GM18861 (cell line): ENCODE results near the gene COP1.
"Not testable (repeated sequence)": the region's sequence is repeated elsewhere in the genome, so short reads cannot be mapped to it uniquely, and the experiment has no call there.

Experiments
- ATAC-seq: cut with Tn5 transposase; IDR thresholded peaks from one replicate; pipeline ENCODE4 v1.9.1; 2021; ENCODE audit not compliant: unreplicated experiment

The COP1 gene

DNA sequence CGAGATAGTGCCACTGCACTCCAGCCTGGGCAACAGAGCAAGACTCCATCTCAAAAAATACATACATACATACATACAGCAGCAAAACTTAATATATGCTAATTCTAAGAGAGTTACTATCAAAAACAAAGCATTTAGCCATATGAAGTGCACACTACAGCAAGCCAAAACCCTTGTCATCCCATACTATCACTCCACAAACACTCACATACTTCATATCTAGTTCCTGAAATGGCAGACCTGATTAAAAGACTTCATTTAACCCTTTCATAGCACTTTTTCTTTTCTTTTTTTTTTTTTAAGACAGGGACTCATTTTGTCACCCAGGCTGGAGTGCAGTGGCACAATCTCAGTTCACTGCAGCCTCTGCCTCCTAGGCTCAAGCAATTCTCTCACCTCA, 65.6 kb downstream of the COP1 start:
- no peak for ATAC-seq

DNA sequence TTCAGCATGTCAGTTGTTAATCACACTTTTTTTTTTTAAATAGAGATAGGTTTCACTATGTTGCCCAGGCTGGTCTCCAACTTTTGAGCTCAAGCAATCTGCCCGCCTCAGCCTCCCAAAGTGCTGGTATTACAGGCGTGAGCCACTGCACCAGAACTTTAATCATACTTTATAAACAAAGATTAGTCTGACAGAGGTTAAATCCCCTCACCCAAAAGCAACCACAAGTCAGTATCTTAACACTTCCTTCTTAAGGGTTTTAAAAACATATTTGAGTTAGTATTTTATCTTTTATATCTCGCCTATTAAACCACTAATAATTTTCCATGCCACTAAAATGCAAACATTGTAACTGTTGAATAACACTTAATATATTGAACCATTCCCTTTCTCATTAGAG, 70.2 kb downstream of the COP1 start:
- no peak for ATAC-seq

DNA sequence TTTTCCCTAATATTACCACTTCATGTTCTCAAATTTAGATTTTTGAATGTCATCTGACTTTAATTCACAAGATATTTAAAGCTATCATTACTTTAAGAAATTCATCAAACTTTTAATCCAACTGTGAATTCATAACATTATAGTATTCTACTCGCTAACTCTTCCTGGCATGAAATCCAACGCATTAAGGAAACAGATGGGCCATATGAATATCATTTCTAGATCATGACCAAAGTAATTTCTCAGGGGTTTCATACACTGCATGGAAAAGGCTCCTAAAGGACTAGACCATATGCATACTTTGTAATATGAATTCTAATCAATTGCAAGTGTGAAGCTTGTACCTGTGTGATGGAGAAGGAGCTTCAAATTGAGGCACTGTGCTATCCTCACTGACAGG, 72.4 kb downstream of the COP1 start:
- ATAC-seq, result no peak

DNA sequence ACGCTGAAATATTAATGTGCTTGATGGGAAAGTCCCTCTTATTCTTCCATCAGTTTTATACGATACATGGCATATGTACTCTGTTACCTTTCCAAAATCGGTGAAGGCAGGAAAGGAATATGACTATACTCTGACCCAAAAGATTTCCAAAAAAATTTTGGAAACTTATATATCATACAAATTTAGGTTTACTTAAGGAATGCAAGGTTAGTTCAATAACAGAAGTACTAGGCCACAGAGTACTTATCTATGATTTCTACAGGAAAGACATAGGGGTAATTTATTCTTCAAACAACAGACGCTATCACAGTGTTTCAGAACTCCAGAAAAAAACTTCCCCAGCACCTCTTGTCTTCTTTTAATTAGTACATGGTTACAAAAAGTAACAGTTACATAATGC, 84.8 kb downstream of the COP1 start:
- ATAC-seq, result no peak

DNA sequence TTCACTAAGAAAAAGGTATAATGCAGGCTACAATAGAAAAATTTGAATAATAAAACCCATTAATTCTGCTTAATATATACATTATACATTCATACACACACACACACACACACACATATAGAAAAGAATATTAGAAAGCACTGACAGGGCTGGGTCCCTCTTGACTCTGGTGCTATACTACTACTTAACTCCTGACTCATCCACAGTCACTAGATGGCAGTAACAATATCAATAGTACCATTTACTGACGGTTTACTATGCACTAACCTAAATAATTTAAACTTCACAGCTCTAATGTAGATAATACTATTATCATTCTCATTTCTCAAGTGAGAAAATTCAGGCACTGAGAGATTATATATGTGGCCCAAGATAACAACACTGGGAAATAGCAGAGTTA, 87.5 kb downstream of the COP1 start:
- peak; percentile 62 for ATAC-seq

DNA sequence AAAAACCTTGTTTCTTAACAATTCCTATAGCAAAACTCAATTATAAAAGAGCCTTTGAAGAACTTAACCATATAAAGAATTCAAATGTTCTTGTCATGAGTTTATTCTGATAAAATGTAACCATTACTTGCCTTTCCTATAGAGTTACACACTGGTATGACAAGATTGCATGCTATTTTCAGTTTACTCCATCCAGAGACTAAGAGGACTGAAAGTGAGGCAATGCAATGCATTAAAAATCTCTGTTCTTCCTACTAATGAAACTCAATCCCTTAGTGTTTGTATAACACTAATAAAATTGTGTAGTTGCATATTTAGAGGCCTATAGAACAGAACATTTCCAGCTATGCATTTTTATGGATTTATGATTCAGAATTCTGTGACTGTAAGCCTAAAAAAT, 88.1 kb downstream of the COP1 start:
- ATAC-seq, result no peak

DNA sequence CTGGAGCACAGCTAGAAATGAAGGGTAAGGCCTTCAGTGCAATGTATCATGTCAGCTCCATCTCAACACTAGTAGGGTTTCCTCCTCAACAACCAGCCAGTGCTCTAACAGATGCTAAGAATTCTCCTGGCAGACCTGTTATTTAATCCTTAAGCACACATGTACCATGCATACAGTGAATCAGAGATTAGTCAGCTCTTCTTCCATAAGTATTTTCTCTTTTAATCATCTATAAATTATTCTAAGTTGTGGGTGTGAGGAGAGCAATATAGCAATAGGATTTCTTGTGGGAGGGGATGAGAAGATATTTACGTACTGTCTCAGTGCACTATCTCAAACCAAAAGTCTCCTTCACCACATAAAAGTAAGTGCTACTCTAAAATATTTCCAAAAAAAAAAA, 95.3 kb downstream of the COP1 start:
- no peak for ATAC-seq

DNA sequence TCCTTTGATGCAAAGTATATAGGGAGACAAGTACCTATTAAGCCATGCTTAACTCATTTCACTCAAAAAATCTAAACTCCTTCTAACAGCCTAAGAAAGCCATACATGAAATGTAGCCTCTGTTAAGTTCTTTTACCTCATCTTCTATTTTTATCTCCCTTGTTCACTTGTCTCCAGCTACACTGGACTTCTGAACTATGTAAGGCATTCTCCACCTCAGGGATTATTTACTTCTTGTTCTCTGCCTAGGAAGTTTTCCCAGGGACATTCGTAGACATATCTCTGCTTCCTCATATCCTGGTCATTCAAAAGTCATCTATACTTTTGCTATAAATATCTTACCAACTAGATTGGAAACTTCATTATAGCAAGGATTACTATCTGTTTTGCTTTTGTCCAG, 96.9 kb downstream of the COP1 start:
- no peak for ATAC-seq

DNA sequence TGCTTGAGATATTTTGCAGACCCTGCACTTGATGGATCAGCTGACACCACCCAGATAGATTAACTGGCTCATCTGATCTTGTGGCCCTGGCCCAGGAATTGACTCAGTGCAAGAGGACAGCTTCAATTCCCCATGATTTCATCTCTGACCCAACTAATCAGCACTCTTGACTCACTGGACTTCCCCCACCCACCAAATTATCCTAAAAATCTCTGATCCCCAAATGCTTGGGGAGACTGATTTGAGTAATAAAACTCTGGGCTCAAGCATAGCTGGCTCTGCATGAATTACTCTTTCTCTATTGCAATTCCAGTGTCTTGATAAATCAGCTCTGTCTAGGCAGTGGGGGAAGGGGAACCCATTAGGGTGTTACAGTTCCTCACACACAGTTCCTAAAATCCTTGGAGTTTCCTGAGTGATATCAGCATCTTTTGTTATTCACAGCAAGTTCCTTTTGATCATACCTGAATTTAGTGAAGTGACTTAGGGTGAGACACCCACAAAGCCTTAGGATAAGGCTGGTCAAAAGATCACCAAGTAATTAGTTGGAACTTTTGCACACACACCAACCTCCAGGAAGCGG, 104.2 kb downstream of the COP1 start:
- ATAC-seq, result no peak

DNA sequence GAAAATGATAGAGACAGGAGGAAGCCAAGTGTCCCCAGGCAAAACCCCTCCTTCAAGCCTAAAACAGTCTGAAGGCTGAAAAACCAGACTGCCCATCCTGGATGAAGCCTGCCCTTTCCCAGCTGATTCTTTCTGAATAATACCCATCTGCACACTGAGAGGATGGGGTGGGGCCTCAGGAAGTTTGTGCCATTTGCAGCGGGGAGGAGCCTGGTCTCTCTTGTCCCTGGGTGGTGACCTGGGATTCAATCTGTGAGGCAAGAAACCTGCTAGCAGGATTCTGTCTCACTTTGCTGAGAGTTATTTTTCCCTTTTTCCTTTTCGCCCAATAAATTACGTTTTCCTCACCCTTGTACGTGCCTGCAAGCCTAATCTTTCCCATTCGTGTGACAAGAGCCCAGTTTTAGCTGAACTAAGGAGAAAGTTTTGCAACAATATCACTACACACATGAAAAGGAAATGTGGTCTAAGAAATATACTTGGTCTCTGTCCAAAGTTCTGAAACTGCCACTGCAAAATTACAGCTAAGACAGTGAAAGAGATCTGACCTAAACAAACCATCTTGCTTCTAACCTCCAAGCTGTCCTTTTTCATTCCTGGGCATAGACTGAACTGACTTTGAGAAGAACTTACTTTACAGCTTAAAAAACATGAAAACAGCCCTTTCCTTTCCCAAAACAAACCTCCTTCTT, 105.0 kb downstream of the COP1 start:
- ATAC-seq, result no peak

DNA sequence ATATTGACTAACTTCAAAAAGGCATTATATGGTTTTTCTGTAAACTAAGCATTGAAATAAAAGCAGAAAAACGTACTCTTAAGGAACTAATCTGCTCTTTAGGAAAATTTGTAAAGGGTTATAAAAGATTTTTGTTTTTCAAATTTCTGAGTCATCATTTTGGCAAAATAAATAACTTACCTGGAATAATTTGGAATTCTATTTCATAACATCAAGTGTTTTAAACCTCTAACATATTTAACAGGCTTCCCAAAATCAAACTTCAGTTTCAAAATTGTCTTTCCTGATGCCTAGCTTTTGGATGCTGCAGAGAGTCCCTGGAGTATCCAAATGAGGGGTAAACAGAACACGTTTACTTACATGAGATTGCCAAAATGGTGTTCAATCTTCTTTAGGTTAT, 108.5 kb downstream of the COP1 start:
- ATAC-seq, result no peak

DNA sequence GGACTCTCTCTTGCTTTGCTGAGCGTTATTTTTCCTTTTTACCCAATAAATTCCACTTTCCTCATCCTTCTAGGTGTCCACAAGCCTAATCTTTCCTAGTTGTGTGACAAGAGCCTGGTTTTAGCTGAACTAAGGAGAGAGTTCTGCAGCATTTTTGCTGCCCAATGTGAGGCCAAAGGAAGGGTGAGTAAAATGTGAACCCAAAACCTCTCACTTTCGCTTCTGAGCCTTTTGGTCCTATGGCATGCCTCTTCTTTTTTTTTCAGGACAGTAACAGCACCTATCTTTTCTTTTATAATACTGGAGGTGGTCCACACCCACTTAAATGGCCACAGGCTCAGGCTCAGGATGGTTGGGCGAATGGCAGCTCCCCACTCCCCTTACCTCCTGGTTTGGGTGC, 111.1 kb downstream of the COP1 start:
- ATAC-seq, result no peak

DNA sequence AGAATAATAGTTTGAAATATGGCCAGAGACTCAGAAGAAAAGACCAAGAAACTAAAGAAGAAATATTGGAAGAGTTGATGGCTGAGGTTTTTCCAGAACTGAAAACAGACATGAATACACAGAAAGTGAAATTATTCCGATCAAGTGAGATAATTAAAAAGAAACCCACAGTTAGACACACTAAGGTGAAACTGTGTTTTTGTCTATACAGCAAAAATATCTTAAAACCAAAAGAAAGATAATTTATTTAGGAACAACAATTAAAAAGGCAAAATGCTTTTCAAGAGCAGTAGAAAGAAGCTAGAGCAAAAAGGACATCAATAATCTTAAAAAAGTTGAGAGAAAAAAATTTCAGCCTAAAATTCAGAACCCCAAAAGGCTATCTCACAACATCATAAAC, 116.3 kb downstream of the COP1 start:
- ATAC-seq, result no peak

DNA sequence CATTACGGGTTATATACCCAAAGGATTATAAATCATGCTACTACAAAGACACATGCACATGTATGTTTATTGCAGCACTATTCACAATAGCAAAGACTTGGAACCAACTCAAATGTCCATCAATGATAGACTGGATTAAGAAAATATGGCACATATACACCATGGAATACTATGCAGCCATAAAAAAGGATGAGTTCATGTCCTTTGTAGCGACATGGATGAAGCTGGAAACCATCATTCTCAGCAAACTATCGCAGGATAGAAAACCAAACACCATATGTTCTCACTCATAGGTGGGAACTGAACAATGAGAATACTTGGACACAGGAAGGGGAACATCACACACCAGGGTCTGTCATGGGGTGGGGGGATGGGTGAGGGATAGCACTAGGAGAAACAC, 119.3 kb downstream of the COP1 start:
- ATAC-seq, result not testable (repeated sequence)

DNA sequence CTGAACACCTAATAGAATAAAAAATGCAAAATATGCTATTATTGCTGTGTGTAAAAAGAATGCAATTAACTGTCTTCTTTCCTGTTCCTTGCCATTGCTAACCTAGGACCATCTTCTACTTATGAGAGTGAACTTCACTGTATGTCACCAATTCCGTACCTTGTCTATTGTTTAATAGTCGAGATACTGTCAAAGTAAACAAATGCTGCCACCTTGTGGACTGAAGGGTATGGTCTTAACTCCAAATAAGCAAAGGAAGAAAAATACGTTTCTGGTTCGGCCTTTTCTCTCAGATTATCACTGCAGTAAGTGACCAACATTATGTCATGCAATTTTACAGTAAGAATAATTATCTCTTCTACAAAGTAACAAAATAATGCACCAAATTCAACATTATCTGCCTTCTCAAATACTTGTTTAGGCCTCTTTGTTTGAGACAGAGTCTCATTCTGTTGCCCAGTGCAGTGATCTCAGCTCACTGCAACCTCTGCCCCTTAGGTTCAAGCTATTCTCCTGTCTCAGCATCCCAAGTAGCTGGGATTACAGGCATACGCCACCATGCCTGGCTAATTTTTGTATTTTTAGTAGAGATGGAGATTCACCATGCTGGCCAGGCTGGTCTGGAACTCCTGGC, 133.4 kb downstream of the COP1 start:
- ATAC-seq, result peak; percentile 57

DNA sequence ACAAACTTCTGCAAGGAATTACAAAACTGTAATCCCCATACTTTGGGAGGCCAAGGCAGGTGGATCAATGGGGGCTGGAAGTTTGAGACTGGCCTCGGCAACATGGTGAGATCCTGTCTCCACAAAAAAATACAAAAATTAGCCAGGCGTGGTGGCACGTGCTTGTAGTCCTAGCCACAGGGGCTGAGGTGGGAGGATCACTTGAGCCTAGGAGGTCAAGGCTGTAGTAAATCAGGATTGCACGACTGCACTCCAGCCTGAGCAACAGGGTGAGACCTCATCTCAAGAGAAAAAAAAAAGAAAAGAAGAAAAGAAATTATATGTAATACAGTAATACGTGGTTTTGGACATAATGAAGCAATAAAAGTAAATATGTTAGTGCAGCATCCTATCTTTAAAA, 138.2 kb downstream of the COP1 start:
- ATAC-seq, result no peak

DNA sequence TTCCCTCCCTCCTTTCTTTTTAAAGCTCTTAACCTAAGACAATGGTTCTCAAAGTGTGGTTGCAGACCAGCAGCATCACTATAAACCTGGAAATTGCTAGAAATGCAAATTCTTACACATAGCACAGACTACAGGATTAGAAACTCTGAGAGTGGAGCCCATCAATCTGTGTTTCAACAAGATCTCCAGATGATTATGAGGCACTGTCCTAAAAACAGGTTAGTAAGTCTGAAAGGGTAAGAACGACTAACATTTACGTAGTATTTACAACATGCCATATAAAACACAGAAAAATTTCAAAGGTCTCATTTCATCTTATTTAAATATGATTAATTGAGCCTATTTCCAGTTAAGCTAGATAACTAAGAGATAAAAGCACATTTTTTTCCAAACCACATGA, 138.8 kb downstream of the COP1 start:
- no peak for ATAC-seq

DNA sequence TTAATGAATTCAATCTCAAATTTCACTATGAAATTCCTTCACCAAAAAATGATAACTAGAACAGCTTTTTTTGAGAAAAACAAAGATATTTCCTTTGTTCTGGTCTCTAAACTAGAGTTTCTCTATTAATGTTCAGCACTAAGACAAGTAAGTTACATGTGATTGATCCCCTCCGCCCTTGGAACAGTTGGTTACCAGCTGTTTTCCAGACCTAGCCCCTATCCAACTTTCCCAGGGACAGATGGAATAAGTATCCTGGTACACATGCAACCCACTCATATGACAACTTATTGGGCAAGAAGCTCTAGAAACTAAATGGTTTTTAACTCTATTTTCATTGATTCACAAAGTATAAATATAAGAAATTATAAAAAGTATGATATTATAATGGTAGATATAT, 140.4 kb downstream of the COP1 start:
- no peak for ATAC-seq

DNA sequence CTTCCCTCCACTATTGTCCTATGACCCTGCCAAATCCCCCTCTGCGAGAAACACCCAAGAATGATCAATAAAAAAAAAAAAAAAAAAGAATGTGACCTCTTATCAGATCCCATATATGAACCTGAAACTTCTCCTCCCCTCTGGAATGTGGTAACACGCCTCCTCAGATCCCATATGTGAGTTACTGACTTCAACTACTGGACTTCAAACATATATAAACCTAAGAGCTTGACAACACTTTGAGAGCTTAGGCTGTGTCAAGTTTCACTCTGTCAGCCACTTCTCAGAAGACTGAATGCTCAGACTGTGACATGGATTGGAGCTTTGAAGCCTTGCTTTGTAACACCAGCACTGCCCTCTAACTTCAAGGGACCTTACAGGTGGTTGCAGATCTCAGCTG, 148.4 kb downstream of the COP1 start:
- ATAC-seq, result no peak

DNA sequence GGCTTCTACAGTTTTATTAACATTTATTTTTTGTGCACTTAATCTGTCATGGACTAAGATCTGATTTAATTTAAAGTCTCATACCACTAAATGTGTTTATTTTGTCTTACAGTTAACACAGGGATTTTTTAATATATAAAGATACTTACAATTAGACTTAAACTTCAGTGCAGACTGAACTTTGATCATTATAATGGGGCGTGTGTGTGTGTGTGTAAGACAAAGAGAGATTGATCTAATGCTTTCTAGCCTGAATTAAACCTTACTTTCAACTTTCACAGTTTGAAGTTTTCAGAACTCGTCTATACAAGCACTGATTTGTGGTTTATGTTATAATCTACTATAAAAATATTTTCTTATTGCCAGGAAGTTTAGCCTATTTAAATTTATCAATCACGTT, 150.8 kb downstream of the COP1 start:
- no peak for ATAC-seq

DNA sequence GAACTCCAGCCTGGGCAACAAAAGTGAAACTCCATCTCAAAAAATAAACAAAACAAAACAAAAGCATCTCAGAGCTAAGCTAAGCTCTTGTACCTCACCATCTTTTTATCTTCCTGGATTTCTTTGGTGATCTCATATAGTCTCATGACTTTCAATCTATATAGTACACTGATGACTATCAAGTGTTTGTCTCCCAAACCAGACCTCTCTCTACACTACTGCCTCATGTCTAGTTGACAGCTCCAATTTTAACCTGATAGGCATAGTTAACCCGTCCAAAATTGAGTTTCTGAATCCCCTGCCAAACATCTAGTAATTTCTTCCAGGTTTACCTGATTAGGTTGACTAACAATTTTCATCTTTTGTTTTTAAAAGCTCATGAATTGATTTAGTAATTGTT, 151.7 kb downstream of the COP1 start:
- no peak for ATAC-seq

DNA sequence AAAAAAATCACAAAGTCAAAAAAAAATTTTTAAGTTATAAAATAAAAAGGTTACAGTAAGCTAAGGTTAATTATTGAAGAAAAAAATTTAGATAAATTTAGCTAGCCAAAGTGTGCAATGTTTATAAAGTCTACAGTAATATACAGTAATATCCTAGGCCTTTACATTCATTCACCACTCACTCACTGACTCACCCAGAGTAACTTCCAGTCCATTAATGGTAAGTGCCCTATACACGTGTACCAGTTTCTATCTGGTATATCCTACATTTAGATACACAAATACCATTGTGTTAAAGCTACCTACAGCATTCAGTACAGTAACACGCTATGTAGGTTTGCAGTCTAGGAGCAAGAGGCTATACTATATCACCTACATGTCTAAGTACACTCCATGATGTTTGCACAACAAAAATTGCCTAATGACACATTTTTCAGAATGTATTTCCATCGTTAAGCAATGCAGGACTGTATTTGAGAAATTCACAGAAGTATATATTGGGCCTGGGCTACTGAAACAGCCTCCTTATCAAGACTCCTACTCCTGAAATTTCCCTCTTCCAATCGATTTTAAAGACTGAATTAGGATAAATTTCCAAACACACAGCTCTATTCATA, 155.1 kb downstream of the COP1 start:
- no peak for ATAC-seq
